ENCODE data around the gene UFM1.

GRCh38 chr13:38316129-38316528 is 33.5 kb upstream of the UFM1 start:
- TF ChIP-seq, protein P1, sequence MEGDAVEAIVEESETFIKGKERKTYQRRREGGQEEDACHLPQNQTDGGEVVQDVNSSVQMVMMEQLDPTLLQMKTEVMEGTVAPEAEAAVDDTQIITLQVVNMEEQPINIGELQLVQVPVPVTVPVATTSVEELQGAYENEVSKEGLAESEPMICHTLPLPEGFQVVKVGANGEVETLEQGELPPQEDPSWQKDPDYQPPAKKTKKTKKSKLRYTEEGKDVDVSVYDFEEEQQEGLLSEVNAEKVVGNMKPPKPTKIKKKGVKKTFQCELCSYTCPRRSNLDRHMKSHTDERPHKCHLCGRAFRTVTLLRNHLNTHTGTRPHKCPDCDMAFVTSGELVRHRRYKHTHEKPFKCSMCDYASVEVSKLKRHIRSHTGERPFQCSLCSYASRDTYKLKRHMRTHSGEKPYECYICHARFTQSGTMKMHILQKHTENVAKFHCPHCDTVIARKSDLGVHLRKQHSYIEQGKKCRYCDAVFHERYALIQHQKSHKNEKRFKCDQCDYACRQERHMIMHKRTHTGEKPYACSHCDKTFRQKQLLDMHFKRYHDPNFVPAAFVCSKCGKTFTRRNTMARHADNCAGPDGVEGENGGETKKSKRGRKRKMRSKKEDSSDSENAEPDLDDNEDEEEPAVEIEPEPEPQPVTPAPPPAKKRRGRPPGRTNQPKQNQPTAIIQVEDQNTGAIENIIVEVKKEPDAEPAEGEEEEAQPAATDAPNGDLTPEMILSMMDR (IDR thresholded peaks at IDR 0.05 in 8 of 11, conservative IDR thresholded peaks at IDR 0.05 in 3 of 11): no peak
- TF ChIP-seq POLR2AphosphoS5 (IDR thresholded peaks at IDR 0.05): no peak
